Breast epithelium (tissue), 3 donors: ENCODE data around the gene AURKAIP1.

Experiments used
- POLR2A ChIP-seq: fragments of 450-650 bp; IDR thresholded peaks from one replicate; pipeline ENCODE4 v1.6.1; 2016; ENCODE audit warnings: antibody characterized with exemption, mild to moderate bottlenecking, moderate library complexity
- TF ChIP-seq, protein P1 (sequence below), 3 donors: fragments of 450-650 bp; IDR thresholded peaks; one replicate each; pipeline ENCODE4 v1.5.1; 2016 to 2017; ENCODE audit warnings: antibody characterized with exemption in 3 of 3, mild to moderate bottlenecking in 3 of 3, moderate library complexity in 3 of 3

DNA sequence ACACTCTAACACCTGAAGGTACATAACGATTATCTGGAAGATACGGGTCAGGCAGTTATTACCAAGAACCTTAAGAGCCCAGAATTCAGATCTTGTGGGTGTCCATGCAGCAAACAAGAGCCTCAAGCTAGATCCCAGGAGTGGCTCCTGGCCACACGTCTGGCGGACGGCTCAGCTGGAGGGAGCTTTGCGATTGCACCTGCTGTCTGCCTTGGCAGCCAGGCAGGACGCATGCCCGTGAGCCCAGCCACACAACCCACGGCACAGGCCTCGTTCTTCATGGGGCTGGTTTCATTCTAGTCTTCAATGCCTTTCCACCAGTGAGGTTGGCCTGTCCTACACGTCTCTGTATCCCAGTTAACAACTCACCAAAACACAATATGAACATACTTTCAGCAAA lies 18.4 kb upstream of the AURKAIP1 start:
- TF ChIP-seq, protein P1, sequence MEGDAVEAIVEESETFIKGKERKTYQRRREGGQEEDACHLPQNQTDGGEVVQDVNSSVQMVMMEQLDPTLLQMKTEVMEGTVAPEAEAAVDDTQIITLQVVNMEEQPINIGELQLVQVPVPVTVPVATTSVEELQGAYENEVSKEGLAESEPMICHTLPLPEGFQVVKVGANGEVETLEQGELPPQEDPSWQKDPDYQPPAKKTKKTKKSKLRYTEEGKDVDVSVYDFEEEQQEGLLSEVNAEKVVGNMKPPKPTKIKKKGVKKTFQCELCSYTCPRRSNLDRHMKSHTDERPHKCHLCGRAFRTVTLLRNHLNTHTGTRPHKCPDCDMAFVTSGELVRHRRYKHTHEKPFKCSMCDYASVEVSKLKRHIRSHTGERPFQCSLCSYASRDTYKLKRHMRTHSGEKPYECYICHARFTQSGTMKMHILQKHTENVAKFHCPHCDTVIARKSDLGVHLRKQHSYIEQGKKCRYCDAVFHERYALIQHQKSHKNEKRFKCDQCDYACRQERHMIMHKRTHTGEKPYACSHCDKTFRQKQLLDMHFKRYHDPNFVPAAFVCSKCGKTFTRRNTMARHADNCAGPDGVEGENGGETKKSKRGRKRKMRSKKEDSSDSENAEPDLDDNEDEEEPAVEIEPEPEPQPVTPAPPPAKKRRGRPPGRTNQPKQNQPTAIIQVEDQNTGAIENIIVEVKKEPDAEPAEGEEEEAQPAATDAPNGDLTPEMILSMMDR (IDR thresholded peaks at IDR 0.05) = no peak
- no peak for TF ChIP-seq POLR2A
